HUES64 (cell line): ENCODE data around the gene PCDHA8. TPM values are rescaled to one million over a fixed set of nuclear protein-coding genes. Genes with fewer than 3 reads are reported as not detected.
"Not testable (repeated sequence)": the region's sequence is repeated elsewhere in the genome, so short reads cannot be mapped to it uniquely, and the experiment has no call there.

ENCODE experiments used
- H3K27ac ChIP-seq: 2 replicates; pipeline ENCODE4 v1.7.0; 2013; ENCODE audit warnings: low read depth, low read length, inconsistent platforms
- H3K27me3 ChIP-seq: 2 replicates; pipeline ENCODE4 v1.6.1; 2013; ENCODE audit warnings: mild to moderate bottlenecking, low read length; ENCODE audit not compliant: insufficient read depth
- H3K36me3 ChIP-seq: 2 replicates; pipeline ENCODE4 v1.6.1; 2013; ENCODE audit warnings: mild to moderate bottlenecking, low read length; ENCODE audit not compliant: insufficient read depth
- H3K4me1 ChIP-seq: 2 replicates; pipeline ENCODE4 v1.6.1; 2013; ENCODE audit warnings: mild to moderate bottlenecking, low read length, moderate library complexity; ENCODE audit not compliant: insufficient read depth
- H3K4me3 ChIP-seq: 2 replicates; pipeline ENCODE4 v1.5.1; 2013; ENCODE audit warnings: mild to moderate bottlenecking, low read length, moderate library complexity
- H3K9ac ChIP-seq: 2 replicates; pipeline ENCODE4 v1.6.1; 2013; ENCODE audit warnings: mild to moderate bottlenecking, low read depth, low read length
- H3K9me3 ChIP-seq: 2 replicates; pipeline ENCODE4 v1.6.1; 2013; ENCODE audit warnings: low read depth, low read length; ENCODE audit not compliant: insufficient read depth
- WGBS: fragments of 150-250, 120-280 bp; methylation state at CpG from one replicate; pipeline ENCODE4 v1.1.7; 2013; ENCODE audit warnings: missing lambda C conversion rate; 5-methylcytosine and 5-hydroxymethylcytosine counted together
- polyA plus RNA-seq, 2 experiments: library from polyadenylated mRNA; stranded (reverse); fragments of 50-300 nt; gene quantifications; one replicate each; pipeline ENCODE4 v1.2.3, GENCODE V29; 2013

Gene PCDHA8, protein sequence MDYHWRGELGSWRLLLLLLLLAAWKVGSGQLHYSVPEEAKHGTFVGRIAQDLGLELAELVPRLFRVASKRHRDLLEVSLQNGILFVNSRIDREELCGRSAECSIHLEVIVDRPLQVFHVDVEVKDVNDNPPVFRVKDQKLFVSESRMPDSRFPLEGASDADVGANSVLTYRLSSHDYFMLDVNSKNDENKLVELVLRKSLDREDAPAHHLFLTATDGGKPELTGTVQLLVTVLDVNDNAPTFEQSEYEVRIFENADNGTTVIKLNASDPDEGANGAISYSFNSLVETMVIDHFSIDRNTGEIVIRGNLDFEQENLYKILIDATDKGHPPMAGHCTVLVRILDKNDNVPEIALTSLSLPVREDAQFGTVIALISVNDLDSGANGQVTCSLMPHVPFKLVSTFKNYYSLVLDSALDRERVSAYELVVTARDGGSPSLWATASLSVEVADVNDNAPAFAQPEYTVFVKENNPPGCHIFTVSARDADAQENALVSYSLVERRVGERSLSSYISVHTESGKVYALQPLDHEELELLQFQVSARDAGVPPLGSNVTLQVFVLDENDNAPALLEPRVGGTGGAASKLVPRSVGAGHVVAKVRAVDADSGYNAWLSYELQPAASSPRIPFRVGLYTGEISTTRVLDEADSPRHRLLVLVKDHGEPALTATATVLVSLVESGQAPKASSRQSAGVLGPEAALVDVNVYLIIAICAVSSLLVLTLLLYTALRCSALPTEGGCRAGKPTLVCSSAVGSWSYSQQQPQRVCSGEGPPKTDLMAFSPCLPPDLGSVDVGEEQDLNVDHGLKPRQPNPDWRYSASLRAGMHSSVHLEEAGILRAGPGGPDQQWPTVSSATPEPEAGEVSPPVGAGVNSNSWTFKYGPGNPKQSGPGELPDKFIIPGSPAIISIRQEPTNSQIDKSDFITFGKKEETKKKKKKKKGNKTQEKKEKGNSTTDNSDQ
- polyA plus RNA-seq (2013, experiment 1 of 2) = 0.05 TPM
- 0.06 TPM for polyA plus RNA-seq (2013, experiment 2 of 2)

DNA sequence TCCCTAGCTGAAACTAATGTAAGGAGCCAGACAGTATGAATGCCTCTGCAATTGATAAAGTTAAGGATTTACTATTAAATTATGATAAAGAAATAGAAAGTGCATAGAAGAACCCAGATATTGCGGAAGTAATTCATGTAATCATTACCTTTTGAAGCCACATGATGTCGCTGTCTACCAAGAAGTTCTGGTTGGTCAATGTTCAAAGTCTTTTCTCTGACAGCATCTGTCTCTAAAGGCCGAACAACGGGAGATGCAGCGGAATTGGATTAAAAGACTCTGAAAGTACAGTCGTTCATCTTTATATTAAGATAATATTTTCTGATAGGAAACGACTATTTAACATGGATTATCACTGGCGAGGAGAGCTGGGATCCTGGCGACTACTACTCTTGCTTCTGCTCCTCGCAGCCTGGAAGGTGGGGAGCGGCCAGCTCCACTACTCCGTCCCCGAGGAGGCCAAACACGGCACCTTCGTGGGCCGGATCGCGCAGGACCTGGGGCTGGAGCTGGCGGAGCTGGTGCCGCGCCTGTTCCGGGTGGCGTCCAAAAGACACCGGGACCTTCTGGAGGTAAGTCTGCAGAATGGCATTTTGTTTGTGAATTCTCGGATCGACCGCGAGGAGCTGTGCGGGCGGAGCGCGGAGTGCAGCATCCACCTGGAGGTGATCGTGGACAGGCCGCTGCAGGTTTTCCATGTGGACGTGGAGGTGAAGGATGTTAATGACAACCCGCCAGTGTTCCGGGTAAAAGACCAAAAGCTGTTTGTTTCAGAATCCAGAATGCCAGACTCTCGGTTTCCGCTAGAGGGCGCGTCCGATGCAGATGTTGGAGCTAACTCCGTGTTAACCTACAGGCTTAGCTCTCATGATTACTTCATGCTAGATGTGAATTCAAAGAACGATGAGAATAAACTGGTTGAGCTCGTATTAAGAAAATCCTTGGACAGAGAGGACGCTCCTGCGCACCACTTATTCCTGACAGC lies at the start of gene PCDHA8:
PCDHA8 (plus strand) TSS at position 210 of the 985 bp plus-strand sequence; CDS start at position 345, 135 bp downstream.
- Histone ChIP-seq H3K9me3 (no peaks in the 10 kb centered on the region), H3K36me3 (no peaks in the 10 kb centered on the region), H3K27me3 (no peaks in the 10 kb centered on the region), H3K27ac (no peak within 1 kb of the TSS), H3K9ac (no peak within 1 kb of the TSS), H3K4me1 (no peaks in the 10 kb centered on the region), H3K4me3 (peak within 1 kb of the TSS; percentile 35)
- WGBS = 85% methylated on average over 46 of the region's 47 CpGs

DNA sequence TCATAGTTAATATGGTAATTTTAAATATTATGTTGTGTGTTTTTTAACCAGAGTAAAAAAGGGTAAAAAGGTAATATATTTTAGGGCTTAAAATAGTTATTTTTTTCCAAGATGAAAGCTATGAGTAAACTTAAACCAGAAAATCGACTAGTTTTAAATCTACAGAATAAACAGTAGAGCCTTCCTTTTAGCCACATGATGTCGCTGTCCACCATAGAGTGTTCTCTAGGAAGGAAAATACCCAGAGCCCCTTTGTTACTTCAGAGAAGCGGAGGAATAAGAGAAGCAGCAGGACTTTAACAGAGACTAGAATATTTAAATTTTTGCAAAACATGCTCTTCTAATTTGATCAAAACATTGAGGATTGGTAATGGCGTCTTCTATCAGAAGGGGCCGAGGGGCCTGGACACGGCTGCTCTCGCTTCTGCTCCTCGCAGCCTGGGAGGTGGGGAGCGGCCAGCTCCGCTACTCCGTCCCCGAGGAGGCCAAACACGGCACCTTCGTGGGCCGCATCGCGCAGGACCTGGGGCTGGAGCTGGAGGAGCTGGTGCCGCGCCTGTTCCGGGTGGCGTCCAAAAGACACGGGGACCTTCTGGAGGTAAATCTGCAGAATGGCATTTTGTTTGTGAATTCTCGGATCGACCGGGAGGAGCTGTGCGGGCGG lies 46.3 kb upstream of the PCDHA8 start, which contains the start of gene PCDHA2:
PCDHA2 (plus strand) TSS at position 258 of the 664 bp plus-strand sequence.
- 93% methylated on average over 27 of the region's 27 CpGs for whole genome bisulfite sequencing
- H3K9me3 ChIP-seq = peaks cover 20% of the 10 kb centered on the region; the same call in 1 of the 2 replicates
- H3K36me3 ChIP-seq = no peaks in the 10 kb centered on the region
- H3K4me1 ChIP-seq = no peaks in the 10 kb centered on the region
- H3K4me3 ChIP-seq = peak within 1 kb of the TSS; percentile 63
- 0 out of 2 replicates have a peak within 1 kb of the TSS, but pooled peaks have one; percentile 40 for H3K9ac ChIP-seq
- no peaks in the 10 kb centered on the region for H3K27me3 ChIP-seq
- H3K27ac ChIP-seq = no peak within 1 kb of the TSS

DNA sequence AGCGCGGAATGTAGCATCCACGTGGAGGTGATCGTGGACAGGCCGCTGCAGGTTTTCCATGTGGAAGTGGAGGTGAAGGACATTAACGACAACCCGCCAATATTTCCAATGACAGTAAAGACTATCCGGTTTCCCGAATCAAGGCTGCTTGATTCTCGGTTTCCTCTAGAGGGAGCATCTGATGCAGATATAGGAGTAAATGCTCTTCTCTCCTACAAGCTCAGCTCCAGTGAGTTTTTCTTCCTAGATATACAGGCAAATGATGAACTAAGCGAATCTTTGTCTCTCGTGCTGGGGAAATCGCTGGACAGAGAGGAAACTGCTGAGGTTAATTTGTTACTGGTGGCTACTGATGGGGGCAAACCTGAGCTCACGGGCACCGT lies 45.7 kb upstream of the PCDHA8 start:
- Histone ChIP-seq H3K4me3 (peak overlapping the region; percentile 63), H3K27me3 (no peaks in the 10 kb centered on the region), H3K9ac (no peak overlapping the region), H3K27ac (no peak overlapping the region), H3K36me3 (no peaks in the 10 kb centered on the region), H3K4me1 (no peaks in the 10 kb centered on the region), H3K9me3 (peaks cover 20% of the 10 kb centered on the region; the same call in 1 of the 2 replicates)
- WGBS = 86% methylated on average over 15 of the region's 15 CpGs

DNA sequence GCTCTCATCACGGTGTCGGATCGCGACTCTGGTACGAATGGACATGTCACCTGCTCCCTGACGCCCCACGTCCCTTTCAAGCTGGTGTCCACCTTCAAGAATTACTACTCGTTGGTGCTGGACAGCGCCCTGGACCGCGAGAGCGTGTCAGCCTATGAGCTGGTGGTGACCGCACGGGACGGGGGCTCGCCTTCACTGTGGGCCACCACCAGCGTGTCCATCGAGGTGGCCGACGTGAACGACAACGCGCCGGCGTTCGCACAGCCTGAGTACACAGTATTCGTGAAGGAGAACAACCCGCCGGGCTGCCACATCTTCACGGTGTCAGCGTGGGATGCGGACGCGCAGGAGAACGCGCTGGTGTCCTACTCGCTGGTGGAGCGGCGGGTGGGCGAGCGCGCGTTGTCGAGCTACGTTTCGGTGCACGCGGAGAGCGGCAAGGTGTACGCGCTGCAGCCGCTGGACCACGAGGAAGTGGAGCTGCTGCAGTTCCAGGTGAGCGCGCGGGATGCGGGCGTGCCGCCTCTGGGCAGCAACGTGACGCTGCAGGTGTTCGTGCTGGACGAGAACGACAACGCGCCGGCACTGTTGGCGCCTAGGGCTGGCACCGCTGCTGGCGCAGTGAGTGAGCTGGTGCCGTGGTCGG lies 44.8 kb upstream of the PCDHA8 start:
- not testable (repeated sequence) for H3K27me3 ChIP-seq, H3K4me3 ChIP-seq, H3K9ac ChIP-seq, H3K27ac ChIP-seq, H3K4me1 ChIP-seq, H3K36me3 ChIP-seq
- H3K9me3 ChIP-seq = peaks cover 16% of the 10 kb centered on the region; the same call in 1 of the 2 replicates
- 96% methylated on average over 72 of the region's 72 CpGs for WGBS

DNA sequence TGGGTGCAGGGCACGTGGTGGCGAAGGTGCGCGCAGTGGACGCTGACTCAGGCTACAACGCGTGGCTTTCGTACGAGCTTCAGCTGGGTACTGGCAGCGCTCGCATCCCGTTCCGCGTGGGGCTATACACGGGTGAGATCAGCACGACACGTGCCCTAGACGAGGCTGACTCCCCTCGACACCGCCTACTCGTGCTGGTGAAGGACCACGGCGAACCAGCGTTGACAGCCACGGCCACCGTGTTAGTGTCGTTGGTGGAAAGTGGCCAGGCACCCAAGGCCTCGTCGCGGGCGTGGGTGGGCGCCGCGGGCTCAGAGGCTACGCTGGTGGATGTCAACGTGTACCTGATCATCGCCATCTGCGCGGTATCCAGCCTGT lies 44.3 kb upstream of the PCDHA8 start:
- no peak overlapping the region for H3K27ac ChIP-seq
- H3K9me3 ChIP-seq = peaks cover 13% of the 10 kb centered on the region; the same call in 1 of the 2 replicates
- H3K36me3 ChIP-seq = no peaks in the 10 kb centered on the region
- no peaks in the 10 kb centered on the region for H3K4me1 ChIP-seq
- no peak overlapping the region for H3K9ac ChIP-seq
- no peak overlapping the region for H3K4me3 ChIP-seq
- no peaks in the 10 kb centered on the region for H3K27me3 ChIP-seq
- WGBS = 96% methylated on average over 39 of the region's 39 CpGs

DNA sequence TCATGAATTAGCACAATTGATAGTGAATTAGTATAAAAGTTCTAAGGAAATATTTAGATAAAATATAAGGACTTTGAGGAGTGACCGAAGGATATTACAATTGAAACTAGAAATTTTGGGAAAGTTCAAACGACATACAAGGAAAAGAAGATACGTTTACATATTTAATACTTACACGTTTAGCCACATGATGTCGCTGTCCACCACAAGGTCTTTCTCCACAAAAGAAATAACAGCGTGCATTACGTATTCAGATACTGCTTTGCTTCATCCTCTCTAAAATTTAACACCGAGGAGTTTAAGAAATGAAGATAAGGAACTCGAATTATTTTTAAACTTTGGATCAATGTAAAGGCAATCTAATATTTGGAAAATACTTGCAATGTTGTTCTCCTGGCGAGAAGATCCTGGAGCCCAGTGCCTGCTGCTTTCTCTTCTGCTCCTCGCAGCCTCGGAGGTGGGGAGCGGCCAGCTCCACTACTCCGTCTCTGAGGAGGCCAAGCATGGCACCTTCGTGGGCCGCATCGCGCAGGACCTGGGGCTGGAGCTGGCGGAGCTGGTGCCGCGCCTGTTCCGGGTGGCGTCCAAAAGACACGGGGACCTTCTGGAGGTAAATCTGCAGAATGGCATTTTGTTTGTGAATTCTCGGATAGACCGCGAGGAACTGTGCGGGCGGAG lies 40.0 kb upstream of the PCDHA8 start, which contains the start of gene PCDHA3:
PCDHA3 (plus strand) TSS at position 242 of the 678 bp plus-strand sequence.
- Histone ChIP-seq H3K4me1 (no peaks in the 10 kb centered on the region), H3K9me3 (no peaks in the 10 kb centered on the region), H3K36me3 (no peaks in the 10 kb centered on the region; the same call in 1 of the 2 replicates), H3K4me3 (no peak within 1 kb of the TSS), H3K27ac (no peak within 1 kb of the TSS), H3K9ac (no peak within 1 kb of the TSS), H3K27me3 (no peaks in the 10 kb centered on the region)
- 92% methylated on average over 29 of the region's 29 CpGs for WGBS

DNA sequence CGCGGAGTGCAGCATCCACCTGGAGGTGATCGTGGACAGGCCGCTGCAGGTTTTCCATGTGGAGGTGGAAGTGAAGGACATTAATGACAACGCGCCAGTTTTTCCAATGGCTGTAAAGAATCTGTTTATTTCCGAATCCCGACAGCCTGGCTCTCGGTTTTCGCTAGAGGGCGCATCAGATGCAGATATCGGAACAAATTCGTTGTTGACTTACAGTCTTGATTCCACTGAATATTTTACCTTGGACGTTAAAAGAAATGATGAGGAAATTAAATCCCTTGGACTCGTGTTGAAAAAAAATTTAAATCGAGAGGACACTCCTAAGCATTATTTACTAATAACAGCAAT lies 39.5 kb upstream of the PCDHA8 start:
- Histone ChIP-seq H3K9me3 (no peaks in the 10 kb centered on the region), H3K4me3 (no peak overlapping the region), H3K36me3 (no peaks in the 10 kb centered on the region; the same call in 1 of the 2 replicates), H3K9ac (no peak overlapping the region), H3K27me3 (no peaks in the 10 kb centered on the region), H3K27ac (no peak overlapping the region), H3K4me1 (no peaks in the 10 kb centered on the region)
- 93% methylated on average over 16 of the region's 16 CpGs for WGBS

DNA sequence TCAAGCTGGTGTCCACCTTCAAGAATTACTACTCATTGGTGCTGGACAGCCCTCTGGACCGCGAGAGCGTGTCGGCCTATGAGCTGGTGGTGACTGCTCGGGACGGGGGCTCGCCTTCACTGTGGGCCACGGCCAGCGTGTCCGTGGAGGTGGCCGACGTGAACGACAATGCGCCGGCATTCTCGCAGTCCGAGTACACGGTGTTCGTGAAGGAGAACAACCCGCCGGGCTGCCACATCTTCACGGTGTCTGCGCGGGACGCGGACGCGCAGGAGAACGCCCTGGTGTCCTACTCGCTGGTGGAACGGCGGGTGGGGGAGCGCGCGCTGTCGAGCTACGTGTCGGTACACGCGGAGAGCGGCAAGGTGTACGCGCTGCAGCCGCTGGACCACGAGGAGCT lies 38.6 kb upstream of the PCDHA8 start:
- H3K36me3 ChIP-seq, H3K4me1 ChIP-seq, H3K27me3 ChIP-seq, H3K9me3 ChIP-seq, H3K4me3 ChIP-seq, H3K27ac ChIP-seq, H3K9ac ChIP-seq: not testable (repeated sequence)
- WGBS = 97% methylated on average over 45 of the region's 45 CpGs

DNA sequence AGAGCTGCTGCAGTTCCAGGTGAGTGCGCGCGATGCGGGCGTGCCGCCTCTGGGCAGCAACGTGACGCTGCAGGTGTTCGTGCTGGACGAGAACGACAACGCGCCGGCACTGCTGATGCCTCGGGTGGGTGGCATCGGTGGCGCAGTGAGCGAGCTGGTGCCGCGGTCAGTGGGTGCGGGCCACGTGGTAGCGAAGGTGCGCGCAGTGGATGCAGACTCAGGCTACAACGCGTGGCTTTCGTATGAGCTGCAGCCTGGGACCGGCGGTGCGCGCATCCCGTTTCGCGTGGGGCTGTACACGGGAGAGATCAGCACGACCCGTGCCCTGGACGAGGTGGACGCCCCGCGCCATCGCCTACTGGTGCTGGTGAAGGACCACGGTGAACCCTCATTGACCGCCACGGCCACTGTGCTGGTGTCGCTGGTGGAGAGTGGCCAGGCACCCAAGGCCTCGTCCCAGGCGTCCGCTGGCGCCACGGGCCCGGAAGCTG lies 38.2 kb upstream of the PCDHA8 start:
- 96% methylated on average over 53 of the region's 53 CpGs for WGBS
- Histone ChIP-seq H3K4me3 (no peak overlapping the region), H3K27me3 (no peaks in the 10 kb centered on the region), H3K36me3 (no peaks in the 10 kb centered on the region; the same call in 1 of the 2 replicates), H3K9me3 (no peaks in the 10 kb centered on the region), H3K27ac (no peak overlapping the region), H3K4me1 (no peaks in the 10 kb centered on the region), H3K9ac (no peak overlapping the region)
